GM18907 (cell line): ENCODE results near the gene NNT.
A peak's percentile ranks its signal among the peaks of the same experiment; 100 is the strongest.
"Not testable (repeated sequence)": the region's sequence is repeated elsewhere in the genome, so short reads cannot be mapped to it uniquely, and the experiment has no call there.

Experiments used
- ATAC-seq: cut with Tn5 transposase; IDR thresholded peaks from one replicate; pipeline ENCODE4 v1.9.1; 2021; ENCODE audit warnings: mild to moderate bottlenecking, moderate library complexity; ENCODE audit not compliant: unreplicated experiment

NNT gene

DNA sequence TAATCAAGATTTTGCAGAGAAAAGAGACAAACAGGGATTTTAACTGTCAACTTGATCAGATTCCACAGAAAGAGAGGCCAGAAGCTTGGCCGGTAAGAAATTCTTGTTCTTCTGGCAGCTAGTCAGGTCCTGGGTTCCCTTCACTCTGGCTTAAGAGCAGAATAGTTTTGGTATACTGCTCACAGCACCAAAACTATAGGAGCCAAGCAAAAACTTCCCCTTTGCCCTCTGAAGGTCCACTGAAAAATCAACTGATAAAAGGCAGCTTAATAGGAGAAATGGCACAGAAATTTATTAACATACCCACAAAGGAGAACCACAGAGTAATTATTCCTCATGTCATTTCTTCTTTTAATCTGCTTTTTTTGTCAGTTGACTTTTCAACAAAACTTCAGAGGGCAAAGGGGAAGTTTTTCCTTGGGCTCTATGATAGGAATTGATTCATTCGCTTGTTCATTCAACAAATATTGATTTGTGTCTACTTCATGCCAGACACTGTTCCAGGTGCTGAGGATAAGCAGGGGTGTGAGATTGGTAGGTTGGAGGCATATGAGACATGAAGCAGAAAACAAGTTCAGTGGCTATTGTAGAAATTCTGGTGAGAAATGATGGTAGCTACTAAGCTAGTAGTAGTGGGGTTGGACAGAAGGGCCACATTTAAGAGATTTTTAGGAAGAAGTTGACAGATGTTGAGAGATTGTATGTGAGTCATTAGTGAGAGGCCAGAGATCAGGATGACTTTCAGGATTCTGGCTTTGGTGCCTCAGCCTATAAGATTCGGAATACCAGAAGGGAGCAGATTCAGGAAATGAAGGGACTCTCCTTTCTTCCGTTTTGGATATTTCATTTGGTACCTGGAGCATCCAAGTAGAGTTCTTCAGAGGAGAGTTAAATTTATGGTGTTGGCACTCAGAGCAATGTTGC, 20.6 kb upstream of the NNT start:
- no peak for ATAC-seq

DNA sequence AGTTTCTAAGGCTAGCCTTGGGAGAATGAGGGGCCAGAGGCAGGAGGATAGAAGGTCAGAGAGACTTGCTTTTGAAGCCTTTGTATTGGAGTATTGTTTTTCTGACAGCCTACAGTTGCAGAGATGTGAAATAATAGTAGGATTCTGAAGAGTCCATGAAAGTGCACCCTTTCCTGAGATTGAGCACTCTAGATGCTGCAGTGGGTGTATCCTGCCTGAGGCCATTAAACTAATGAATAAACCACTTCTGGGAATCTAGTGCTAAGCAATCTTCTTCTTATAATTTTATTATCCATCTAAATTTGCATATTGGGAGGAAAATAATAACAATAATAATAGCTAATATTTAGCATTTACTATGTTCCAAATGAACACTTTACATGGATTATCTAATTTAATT, 19.3 kb upstream of the NNT start:
- no peak for ATAC-seq

DNA sequence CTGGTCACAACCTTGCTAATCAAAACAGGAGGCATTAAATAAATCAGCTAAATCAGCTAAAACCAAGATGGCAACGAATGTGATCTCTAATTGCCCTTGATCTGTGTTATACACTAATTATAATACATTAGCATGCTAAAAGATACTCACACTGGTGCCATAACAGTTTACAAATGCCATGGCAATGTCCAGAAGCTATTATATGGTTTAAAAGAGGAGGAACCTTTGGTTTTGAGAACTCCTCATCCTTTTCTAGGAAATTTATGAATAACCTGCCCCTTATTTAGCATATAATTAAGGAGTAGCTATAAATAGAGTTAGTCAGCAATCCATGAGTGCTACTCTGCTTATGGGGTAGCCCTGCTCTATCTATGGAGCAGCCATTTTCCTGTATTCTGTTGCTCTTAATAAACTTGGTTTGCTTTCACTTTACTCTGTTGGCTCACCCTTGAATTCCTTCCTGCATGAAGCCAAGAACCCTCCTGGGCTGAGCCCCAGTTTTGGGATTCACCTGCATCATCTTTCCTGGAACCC, 18.7 kb upstream of the NNT start:
- ATAC-seq = no peak

DNA sequence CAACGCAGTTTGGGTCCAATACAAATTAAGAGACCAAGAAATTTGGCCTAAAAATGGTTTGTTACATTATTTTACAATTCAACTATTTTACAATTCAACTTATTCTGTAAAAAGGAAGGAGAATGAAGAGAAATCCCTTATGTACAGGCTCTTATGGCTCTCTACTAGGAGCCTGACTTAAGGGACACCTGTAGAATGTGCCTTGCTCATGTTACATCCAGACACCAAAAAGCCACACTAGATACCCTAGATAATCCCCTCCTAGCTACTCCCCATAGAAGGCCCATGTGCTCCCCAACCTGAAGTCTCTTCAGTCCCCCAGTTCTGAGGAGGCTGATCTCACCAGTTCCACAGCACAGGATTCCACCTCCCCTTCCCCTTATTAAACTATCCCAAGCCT, 14.1 kb upstream of the NNT start:
- no peak for ATAC-seq

DNA sequence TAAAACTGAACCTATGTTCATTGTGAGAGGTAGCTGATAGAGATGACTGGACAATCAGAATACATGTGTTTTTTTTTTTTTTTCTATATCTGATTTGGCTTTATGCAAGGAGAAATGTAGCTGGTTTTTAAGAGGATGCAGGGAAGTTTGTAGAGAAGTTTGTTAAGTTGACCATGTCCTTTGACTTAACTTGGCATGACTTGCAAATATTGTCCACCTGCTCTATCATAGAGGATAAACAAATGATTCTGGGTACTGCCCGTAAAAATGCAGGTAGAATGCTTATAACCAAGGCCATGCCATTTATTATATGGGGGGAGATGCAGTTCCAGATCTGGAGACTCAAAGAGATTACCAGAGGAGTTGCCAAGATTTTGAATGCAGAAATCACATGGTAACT, 13.7 kb upstream of the NNT start:
- ATAC-seq = no peak

DNA sequence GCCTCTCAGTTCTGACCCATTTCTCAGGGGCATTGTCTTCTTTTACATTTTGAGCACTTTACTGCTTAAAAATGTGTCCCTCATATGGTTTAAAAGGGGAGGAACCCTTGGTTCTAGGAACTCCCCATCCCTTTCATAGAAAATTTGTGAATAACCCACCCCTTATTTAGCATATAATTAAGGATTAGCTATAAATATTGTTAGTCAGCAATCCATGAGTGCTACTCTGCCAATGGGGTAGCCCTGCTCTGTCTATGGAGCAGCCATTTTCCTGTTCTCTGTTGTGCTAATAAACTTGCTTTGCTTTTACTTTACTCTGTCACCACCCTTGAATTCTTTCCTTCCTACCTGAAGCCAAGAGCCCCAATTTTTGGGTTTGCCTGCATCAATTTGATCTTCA, 12.3 kb upstream of the NNT start:
- ATAC-seq = no peak

DNA sequence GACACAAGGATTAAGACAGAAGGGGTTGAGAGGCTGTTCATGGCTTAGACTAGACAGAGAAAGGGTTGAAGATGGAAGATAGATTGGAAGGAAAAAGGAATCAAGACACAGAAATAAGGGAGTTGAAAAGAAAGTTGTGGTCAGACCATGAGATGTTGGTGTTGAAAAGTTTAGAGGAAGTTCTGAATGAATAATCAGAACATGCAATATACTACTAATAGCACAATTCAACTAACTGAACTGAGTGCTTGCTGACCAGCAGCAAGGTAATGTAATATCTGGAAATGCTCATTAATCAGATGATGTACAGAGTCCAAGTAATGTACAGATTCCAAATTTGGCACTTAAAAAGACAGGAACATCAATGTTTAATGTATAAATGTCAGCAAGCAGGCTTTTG, 10.6 kb upstream of the NNT start:
- ATAC-seq = no peak

DNA sequence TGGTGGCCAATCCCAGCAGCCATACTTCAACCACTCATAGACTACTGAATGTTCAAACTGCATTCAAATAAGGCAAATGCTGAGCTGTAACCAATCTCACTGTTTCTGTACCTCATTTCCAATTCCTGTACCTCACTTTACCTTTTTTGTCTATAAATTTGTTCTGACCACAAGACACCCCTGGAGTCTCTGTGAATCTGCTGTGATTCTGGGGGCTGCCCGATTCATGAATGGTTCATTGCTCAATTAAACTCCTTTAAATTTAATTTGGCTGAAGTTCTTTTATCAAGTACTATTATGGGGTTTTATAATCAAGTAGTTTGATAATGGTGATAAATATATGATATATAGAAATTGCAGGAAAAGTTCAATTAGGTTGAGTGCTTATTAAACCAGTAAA, 4.1 kb upstream of the NNT start:
- ATAC-seq = not testable (repeated sequence)

DNA sequence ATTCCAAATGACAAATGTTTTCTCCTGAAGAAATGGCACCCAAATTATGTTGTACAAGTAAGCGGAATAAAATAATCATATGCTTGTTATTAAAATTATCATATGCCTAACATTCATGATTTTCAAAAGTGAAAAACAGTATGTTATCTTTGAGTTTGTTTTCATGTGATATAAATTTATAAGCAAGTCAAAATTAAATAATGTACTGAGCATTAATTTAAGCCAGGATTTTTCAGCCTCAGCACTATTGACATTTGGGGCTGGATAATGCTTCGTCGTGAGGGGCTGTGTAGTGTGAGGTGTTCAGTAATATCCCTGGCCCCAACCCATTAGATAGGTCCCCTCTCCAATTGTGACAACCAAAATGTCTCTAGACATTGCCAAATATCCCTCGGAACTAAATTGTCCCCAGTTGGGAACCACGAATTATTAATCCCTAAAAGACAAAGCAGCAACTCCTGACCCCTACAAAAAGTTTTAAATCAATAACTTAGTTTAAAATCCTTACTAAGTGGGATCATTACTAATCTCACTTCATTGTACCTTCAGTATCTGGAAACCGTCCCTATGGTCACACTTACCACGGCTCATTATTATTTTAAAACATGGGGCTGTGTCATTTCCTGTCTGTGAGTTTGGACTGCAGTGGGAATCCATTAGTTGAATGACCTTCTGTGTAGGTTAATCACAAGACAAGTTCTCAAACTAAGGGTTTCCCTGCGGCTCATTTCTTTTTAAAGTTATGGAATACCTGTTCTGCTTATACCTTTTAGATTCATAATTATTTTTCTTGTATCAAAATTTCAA, 1.3 kb upstream of the NNT start:
- peak; percentile 33 for ATAC-seq

DNA sequence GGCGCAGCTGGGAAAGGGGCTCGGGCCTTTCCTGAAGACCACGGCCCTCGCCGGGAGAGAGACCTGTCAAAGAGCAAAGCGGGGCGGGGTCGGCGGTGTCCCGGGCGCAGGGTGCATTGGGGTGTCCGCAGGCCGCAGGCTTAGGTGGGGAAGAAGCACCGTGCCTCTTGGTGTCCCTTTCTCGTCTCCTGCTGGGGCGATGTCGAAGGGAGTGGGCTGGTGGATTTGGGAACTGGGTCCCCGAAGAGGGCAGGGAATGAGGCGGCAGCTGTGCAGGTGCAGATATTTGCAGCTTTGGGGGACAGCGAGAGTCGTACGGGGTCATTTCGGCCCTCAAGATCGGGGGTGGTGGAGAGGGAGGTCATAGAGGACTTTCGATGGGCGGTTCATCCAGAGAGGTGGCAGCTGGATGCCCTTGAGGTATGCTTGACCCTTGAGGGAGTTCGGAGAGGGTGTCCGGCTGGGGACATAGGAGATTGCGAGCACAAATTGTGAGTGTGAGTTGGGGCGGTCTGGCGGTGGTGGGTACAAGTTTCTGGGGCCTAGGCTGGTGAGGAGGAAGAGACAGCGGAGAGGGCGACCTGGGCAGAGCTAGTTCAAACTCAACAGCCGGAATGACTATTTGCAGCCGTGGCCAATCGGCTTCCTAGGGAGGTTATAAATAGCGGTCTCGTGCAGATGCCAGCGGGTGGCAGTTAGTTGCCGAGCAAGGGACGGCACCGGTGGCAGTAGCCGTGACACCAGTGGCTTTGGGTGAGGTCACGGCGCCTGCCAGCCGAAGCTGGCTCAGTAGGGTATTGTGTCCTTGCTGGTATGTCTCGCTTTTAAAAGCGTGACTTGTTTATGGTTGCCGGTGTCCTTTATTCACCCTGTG, 601 bp downstream of the NNT start:
- ATAC-seq = peak; percentile 74

DNA sequence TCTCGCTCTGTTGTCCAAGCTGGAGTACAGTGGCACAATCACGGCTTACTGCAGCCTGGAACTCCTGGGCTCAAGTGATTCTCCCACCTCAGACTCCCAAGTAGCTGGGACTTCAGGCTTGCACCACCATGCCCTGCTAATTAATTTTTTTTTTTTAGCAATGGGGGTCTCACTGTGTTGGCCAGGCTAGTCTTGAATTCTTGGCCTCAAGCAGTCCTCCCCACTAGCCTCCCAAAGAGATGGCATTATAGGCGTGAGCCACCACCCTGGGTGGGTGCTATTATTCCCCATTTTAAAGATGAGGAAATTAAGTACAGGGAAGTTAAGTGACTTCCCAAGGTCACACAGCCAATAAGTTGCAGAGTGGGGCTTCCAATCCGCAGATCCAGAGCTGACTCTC, 1.7 kb downstream of the NNT start:
- ATAC-seq = no peak

DNA sequence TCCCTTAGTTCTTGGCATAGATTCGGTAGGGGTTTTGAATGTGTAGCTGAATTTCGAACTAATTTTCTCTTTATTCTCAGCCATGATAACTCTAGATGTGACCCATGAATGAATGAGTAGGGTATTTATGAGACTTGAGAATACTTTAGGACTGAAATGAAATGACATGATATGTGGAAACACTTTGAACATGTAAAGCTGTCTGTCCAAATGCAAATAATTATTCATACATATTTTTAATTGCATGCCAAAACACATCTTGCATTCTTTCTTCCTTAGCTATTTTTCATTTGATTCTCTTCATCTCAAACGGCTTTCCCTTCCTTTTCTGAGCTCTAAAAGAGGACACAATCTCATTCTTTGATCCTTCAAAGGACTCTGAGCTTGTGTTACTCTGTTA, 3.4 kb downstream of the NNT start:
- ATAC-seq = no peak

DNA sequence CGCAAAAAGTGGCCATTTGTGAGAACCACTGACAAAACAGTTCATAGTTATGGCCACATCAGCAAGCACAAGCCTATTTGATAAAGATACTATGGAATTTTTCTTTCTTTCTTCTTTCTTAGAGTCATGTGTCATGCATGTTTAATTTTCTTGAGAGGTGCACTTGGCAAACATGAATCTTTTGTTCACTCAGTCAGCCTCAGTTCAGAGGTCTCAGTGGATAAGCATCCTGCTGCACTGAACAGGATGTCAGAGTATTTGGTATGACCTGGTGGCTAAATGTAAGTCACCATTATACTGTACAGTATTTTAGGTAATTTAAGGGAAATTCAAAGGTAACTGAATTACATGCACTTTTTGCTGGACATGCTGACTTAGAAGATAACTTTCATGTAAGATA, 5.4 kb downstream of the NNT start:
- ATAC-seq = no peak

DNA sequence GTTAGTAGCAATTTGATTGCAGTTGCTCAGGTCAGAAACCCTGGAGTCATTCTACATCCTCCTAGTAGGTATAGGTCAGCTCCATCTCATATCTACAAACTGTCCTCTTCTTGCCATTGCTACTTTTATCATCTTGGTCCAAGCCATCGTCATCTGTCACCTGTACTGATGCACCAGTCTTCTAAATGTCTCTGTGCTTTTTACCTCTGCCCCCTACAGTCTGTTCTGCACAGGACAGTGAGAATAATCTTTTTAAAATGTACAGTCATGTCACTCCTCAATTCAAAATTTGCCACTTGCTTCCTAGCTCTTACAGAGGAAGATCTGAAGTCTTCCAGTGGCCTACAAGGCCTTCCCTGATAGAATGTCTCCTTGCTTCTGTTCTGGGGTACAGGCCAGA, 6.8 kb downstream of the NNT start:
- ATAC-seq = peak; percentile 71

DNA sequence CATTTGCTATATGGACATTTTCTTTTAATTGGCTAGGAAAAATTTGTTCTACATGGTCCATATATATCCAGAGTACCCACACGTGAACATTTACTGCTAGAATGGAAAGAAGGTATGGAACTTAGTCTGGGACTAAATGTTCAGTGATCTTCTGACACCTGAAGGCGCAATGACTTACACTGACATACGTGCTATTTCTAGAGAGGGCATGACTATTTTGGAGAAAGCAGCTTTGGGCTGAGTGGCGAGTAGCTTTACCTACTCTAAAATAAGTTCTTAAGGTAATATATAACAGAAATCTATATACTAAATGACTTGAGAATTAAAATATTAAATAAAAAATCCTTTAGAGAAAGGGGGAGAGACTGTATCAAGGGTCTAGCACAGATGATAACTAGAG, 10.4 kb downstream of the NNT start:
- no peak for ATAC-seq

DNA sequence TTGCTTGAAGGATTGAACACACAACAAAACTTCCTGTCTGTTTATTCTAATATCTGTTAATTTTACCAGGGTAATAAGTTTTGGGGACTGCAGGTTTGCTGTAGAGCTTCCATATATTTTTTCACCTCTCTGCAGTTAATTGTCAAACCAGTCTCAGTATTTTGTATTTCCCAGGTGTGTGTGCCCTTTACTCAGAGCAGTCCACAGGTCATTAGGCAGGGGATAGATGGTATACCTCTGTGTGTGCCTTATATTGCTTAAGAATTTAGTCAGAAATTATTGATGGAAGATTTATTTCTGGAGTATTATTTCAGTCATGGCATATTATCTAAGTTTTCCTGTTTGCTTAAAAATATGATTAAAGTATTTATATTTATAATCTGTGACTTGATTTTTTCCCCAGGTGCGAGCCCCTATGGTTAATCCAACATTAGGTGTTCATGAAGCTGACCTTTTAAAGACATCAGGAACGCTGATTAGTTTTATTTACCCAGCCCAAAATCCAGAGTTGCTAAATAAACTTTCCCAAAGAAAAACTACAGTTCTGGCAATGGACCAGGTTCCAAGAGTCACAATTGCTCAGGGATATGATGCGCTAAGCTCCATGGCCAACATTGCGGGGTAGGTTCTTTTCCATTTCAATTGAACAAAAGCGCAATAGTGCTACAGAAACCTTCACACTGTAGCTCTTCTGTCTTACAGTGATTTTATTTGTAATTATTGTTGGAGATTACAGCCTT, 12.6 kb downstream of the NNT start:
- ATAC-seq = no peak

DNA sequence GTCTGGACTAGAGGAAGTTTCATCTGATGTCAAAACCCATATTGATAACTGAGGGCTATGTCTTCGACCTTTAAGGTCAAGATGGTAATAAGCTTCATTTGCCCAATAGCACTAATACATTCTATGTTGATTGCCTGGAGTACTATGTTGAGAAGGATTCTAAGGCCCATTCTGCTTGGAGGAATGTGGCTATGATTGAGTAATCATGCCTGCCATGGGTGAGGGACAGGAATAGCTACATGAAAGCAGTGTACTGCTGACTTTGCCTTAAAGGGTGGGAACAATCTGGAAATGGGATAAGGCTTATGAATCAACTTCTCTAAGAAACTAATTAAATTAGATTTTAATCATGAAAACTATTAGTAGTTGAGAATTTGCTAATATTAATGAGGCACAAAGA, 13.6 kb downstream of the NNT start:
- no peak for ATAC-seq

DNA sequence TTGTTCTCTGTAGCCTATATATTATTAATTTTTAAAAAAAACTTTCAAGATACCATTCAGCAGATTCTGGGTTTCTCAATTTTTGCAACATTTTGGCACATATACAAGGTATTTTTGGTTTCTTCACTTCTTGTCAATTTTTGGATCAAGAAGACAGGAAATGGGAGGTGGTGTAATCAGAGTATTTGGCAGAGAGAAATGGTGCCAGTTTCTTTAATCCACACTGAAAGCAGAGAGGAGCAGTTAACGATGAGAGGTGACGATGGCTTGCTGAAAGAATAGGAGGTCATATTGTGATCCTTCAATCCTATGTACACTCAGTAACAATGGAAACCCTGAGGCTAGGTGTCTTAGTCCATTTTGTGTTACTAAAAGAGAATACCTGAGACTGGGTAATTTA, 16.4 kb downstream of the NNT start:
- ATAC-seq = no peak

DNA sequence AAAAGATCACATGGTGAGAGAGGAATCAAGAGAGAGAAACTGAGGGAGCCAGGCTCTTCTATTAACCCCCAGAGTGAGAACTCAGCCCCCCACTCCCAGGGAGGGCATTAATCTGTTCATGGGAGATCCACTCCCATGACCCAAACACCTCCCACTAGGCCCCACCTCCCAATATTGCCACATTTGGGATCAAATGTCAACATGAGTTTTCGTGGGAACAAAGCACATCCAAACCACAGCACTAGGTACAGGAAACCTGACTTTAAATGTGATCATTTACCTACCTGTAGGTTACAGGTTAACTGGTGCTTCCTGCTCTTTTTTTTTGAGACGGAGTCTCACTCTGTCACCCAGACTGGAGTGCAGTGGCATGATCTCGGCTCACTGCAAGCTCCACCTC, 16.9 kb downstream of the NNT start:
- no peak for ATAC-seq

DNA sequence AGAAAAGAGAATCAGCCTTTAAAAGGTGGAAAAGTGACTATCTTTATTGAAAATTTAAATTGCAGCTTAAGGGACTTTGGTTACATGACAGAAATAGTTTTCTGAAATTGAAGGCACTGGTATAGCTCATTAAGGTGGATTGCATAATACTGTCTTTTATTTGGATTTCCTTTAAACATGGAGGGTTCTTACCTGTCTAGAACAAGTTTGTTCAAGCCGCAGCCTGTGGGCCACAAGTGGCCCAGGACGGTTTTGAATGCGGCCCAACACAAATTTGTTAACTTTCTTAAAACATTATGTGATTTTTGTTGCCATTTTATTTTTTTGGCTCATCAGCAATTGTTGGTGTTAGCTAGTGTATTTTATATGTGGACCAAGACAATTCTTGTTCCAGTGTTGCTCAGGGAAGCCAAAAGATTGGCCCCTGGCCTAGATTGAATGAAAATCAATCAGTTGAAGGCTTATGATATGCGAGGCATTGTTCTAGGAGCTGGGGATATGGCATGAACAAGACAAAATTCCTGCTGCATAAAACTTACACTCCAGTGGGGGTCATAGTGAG, 18.0 kb downstream of the NNT start:
- ATAC-seq = no peak
